Smooth muscle cell (in vitro differentiated cells): ENCODE measurements around the gene FUT7. TPM values are rescaled to one million over a fixed set of nuclear protein-coding genes. Genes with fewer than 3 reads are reported as not detected.
A peak's percentile ranks its signal among the peaks of the same experiment; 100 is the strongest.

ENCODE experiments used
- DNase-seq: peaks from one replicate; lab custom pipeline; 2025; ENCODE audit not compliant: unreplicated experiment; lab: John Stamatoyannopoulos, UW
- H2AFZ ChIP-seq: fragments of 200-600 bp; sonication (generic); 2 replicates; pipeline ENCODE4 v1.6.0; 2016; ENCODE audit warnings: antibody characterized with exemption, low read depth, mild to moderate bottlenecking
- H3F3A ChIP-seq: fragments of 200-600 bp; sonication (generic); 2 replicates; pipeline ENCODE4 v1.6.0; 2017; ENCODE audit warnings: antibody characterized with exemption, low read depth
- H3K27ac ChIP-seq: fragments of 200-600 bp; sonication (generic); 2 replicates; pipeline ENCODE4 v1.5.1; 2016; ENCODE audit warnings: low read depth, mild to moderate bottlenecking
- H3K27me3 ChIP-seq: fragments of 200-600 bp; sonication (generic); 2 replicates; pipeline ENCODE4 v1.6.1; 2016; ENCODE audit warnings: low read depth, mild to moderate bottlenecking
- H3K36me3 ChIP-seq: fragments of 200-600 bp; sonication (generic); 2 replicates; pipeline ENCODE4 v1.5.1; 2016; ENCODE audit warnings: low read depth
- H3K4me1 ChIP-seq: fragments of 200-600 bp; sonication (generic); 2 replicates; pipeline ENCODE4 v1.5.1; 2016; ENCODE audit warnings: low read depth
- H3K4me2 ChIP-seq: fragments of 200-600 bp; sonication (generic); 2 replicates; pipeline ENCODE4 v1.6.0; 2016; ENCODE audit warnings: mild to moderate bottlenecking
- H3K4me3 ChIP-seq: fragments of 200-600 bp; sonication (generic); 2 replicates; pipeline ENCODE4 v1.5.1; 2016; ENCODE audit warnings: mild to moderate bottlenecking
- H3K79me2 ChIP-seq: fragments of 200-600 bp; sonication (generic); 2 replicates; pipeline ENCODE4 v1.6.0; 2016; ENCODE audit warnings: low read depth, mild to moderate bottlenecking
- H3K9ac ChIP-seq: fragments of 200-600 bp; sonication (generic); 2 replicates; pipeline ENCODE4 v1.6.0; 2016; ENCODE audit warnings: low read depth
- H3K9me3 ChIP-seq: fragments of 200-600 bp; sonication (generic); replicated peaks from 2 replicates; pipeline ENCODE4 v1.5.1; 2016; ENCODE audit warnings: low read depth
- H4K20me1 ChIP-seq: fragments of 200-600 bp; sonication (generic); 2 replicates; pipeline ENCODE4 v1.6.0; 2016; ENCODE audit warnings: low read depth
- CTCF ChIP-seq: fragments of 200-600 bp; sonication (generic); IDR thresholded peaks from 2 replicates; pipeline ENCODE4 v1.5.1; 2017; ENCODE audit warnings: borderline replicate concordance, mild to moderate bottlenecking, antibody characterized with exemption; ENCODE audit not compliant: insufficient read depth, poor library complexity, severe bottlenecking
- whole genome bisulfite sequencing: methylation state at CpG from one replicate; pipeline ENCODE4 v1.1.7; 2016; ENCODE audit warnings: low lambda C conversion rate; 5-methylcytosine and 5-hydroxymethylcytosine counted together
- polyA plus RNA-seq: library from polyadenylated mRNA; unstranded; fragments of >200 nt; fragmentation: Nextera tagmentation; extraction: Ambion mirVana; gene quantifications from 2 replicates; pipeline ENCODE4 v1.2.1, GENCODE V29; 2016
- total RNA-seq: library from RNA; depleted of rRNA; stranded (reverse); fragments of >200 nt; gene quantifications from 2 replicates; pipeline ENCODE4 v1.2.3, GENCODE V29; 2014

FUT7 gene
- total and polyA plus RNA-seq, 2 experiments from 2014 or later: not detected

- Histone ChIP-seq H3K36me3 (no peaks in the 10 kb centered on the region), H3K4me1 (peaks cover 8% of the 10 kb centered on the region), H3K4me2 (peak overlapping the region; percentile 95), H3K27me3 (peaks cover 6% of the 10 kb centered on the region), H3K27ac (no peak overlapping the region), H2AFZ (peak overlapping the region; percentile 51), H3K9ac (no peak overlapping the region), H3K4me3 (peak overlapping the region; percentile 51), H3F3A (no peaks in the 10 kb centered on the region), H3K9me3 (no peaks in the 10 kb centered on the region), H4K20me1 (no peaks in the 10 kb centered on the region), H3K79me2 (no peaks in the 10 kb centered on the region)
- WGBS: 91% methylated on average over 2 of the region's 2 CpGs
- TF ChIP-seq CTCF: no peak
- DNase-seq: no peak
Observed at GRCh38 chr9:137071282-137071681, 39.4 kb upstream of the FUT7 start.

- WGBS: 23% methylated on average over 6 of the region's 6 CpGs
- DNase-seq: no peak
- TF ChIP-seq CTCF: no peak
- Histone ChIP-seq H2AFZ (peak overlapping the region; percentile 51), H3F3A (no peaks in the 10 kb centered on the region), H3K27me3 (peaks cover 6% of the 10 kb centered on the region), H3K9ac (no peak overlapping the region), H3K27ac (no peak overlapping the region), H4K20me1 (no peaks in the 10 kb centered on the region), H3K4me2 (peak overlapping the region; percentile 95), H3K4me1 (peaks cover 8% of the 10 kb centered on the region), H3K36me3 (no peaks in the 10 kb centered on the region), H3K79me2 (no peaks in the 10 kb centered on the region), H3K4me3 (peak overlapping the region; percentile 51), H3K9me3 (no peaks in the 10 kb centered on the region)
Observed at GRCh38 chr9:137070906-137071275, 39.0 kb upstream of the FUT7 start.

DNA sequence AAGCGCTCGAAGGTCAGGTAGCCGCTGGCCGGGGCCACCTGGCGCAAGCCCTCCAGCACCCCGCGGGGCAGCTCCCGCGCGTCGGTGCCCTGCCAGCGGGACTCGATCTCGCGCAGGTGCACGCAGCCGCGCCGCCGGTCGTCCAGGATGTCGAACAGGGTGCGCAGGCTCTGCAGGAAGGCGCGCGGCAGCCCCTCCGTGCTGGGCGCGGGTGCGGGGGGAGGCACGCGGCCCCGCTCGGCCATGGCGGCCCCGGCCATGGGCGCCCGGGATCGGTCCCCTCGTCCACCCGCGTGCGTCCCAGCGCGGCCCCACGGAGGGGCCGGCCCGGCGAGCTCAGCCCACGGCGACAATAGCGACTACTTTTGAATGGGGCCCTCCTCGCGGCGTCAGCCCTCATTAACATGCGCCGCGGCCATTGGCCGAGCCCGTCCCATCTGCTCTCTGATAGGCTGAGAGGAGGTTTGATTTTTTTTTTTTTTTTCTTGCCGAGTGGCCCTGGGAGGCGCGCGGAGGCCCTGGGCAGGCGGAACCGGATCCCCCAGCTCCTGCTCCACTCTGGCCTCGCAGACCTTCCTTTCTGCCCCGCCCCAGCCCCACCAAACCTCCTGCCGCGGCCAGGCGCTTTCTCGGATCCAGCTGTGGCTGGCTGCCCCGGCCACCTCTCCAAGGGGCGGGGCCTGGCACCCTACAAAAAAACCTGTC is 38.5 kb upstream of the FUT7 start, which contains the start of gene SAPCD2:
SAPCD2 (minus strand) TSS at position 357 of the 705 bp plus-strand sequence; CDS start at position 260, 97 bp downstream.
- TF ChIP-seq CTCF: no peak
- peak; percentile 52 for DNase-seq
- Histone ChIP-seq H3K4me2 (peak within 1 kb of the TSS; percentile 95), H3K27ac (no peak within 1 kb of the TSS), H3K4me1 (peaks cover 8% of the 10 kb centered on the region), H3F3A (no peaks in the 10 kb centered on the region), H3K27me3 (peaks cover 6% of the 10 kb centered on the region), H4K20me1 (no peaks in the 10 kb centered on the region), H3K9me3 (no peaks in the 10 kb centered on the region), H3K4me3 (peak within 1 kb of the TSS; percentile 51), H3K9ac (no peak within 1 kb of the TSS), H3K79me2 (no peaks in the 10 kb centered on the region), H3K36me3 (no peaks in the 10 kb centered on the region), H2AFZ (peak within 1 kb of the TSS; percentile 51)
- WGBS: under 1% methylated on average over 68 of the region's 74 CpGs

GRCh38 chr9:137069508-137070091 is 37.7 kb upstream of the FUT7 start:
- Histone ChIP-seq H3K36me3 (no peaks in the 10 kb centered on the region), H3K4me2 (peak overlapping the region; percentile 95), H3K79me2 (no peaks in the 10 kb centered on the region), H3K4me3 (peak overlapping the region; percentile 32), H3K9me3 (no peaks in the 10 kb centered on the region), H3K27ac (no peak overlapping the region), H3K27me3 (peaks cover 6% of the 10 kb centered on the region), H2AFZ (no peak overlapping the region), H4K20me1 (no peaks in the 10 kb centered on the region), H3F3A (no peaks in the 10 kb centered on the region), H3K9ac (no peak overlapping the region), H3K4me1 (peaks cover 8% of the 10 kb centered on the region)
- no peak for TF ChIP-seq CTCF
- 7% methylated on average over 32 of the region's 52 CpGs for WGBS
- no peak for DNase-seq
